ENCODE data around the gene DCDC2C. TPM values are rescaled to one million over a fixed set of nuclear protein-coding genes. Genes with fewer than 3 reads are reported as not detected.

Gene DCDC2C
- total RNA-seq, 1 donor from 2014 or later: not detected

DNA sequence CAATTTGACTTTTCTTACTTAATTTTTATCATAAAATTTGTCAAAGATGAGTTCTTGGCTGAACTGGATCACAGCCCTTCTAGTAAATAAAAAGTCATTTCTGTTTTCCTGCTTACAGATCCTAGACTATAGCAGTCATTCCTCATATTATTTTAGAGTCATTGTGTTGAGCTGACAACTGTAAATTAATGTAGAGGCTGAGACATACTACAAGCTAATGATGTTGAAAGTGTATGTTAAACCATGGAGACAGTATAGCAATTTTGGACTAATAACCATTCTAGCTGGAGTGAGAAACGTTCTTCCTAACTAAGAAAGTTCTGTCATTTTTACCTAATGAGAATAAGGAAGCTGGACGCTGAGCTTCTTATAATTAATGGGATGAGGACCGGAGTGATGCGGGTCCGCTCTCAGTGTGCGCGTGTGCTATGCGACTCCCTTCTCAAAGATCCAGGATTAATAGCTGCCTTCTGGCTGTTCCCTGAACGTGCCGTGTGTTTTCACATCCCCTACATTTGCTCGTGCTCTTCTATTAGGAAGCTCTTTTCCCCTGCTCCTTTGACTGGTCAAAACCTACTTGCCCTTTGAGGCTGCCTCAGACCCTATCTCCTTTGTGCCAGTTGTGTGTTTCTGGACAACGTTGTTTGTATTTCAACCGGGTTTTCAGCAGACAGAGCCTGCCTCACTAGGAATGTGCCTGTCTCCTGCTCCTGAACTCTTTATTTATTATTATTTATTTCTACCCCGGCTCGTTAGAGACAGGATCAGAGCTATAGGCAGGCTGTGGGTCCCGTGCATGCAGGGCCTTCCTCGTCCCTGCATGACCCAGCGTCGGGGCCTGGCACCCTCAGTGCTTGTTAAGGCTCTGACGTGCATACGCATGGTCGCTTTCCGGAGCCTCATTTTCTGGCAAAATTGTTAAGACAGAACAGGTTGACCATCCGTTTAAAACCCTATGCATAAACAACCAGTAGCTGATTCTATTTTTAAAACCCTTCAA is 182.6 kb downstream of the DCDC2C start:
- H3K4me3 Mint-ChIP-seq: no peak overlapping the region
- no peak overlapping the region for H3K27ac Mint-ChIP-seq

DNA sequence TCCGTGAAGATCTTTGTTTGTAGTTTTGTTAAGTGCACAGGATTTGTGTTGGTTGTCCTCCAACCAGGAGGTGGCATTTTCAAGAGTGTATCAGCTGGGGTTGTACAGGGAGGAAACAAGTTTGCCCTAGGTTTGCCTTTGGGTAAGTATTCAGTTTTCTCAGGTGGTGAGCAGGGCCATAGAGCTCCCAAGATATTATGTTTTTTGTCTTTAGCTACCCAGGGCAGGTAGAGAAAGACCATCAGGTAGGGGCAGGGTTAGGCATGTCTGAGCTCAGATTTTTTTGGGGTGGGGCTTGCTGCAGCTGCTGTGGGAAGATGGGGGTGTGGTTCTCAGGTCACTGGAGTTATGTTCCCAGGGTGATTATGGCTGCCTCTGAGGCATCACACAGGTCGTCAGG is 191.6 kb downstream of the DCDC2C start:
- Mint-ChIP-seq H3K9me3 (peaks cover 74% of the 10 kb centered on the region), H3K36me3 (no peaks in the 10 kb centered on the region), H3K27me3 (ENCODE audit: low read depth) (no peaks in the 10 kb centered on the region), H3K4me1 (no peaks in the 10 kb centered on the region), H3K4me3 (no peak overlapping the region), H3K27ac (no peak overlapping the region)
- no peak for DNase-seq (ENCODE audit: low spot score in 2 of 2, unreplicated experiment in 2 of 2)
- TF ChIP-seq, protein P1, sequence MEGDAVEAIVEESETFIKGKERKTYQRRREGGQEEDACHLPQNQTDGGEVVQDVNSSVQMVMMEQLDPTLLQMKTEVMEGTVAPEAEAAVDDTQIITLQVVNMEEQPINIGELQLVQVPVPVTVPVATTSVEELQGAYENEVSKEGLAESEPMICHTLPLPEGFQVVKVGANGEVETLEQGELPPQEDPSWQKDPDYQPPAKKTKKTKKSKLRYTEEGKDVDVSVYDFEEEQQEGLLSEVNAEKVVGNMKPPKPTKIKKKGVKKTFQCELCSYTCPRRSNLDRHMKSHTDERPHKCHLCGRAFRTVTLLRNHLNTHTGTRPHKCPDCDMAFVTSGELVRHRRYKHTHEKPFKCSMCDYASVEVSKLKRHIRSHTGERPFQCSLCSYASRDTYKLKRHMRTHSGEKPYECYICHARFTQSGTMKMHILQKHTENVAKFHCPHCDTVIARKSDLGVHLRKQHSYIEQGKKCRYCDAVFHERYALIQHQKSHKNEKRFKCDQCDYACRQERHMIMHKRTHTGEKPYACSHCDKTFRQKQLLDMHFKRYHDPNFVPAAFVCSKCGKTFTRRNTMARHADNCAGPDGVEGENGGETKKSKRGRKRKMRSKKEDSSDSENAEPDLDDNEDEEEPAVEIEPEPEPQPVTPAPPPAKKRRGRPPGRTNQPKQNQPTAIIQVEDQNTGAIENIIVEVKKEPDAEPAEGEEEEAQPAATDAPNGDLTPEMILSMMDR (IDR thresholded peaks at IDR 0.05; ENCODE audit: unreplicated experiment): no peak

More for the DNA sequence above, 182.6 kb downstream of the DCDC2C start:
- peaks cover 2% of the 10 kb centered on the region for H3K27me3 Mint-ChIP-seq (ENCODE audit: low read depth)
- peaks cover 48% of the 10 kb centered on the region for H3K9me3 Mint-ChIP-seq
- DNase-seq (ENCODE audit: low spot score in 2 of 2, unreplicated experiment in 2 of 2): no peak
- H3K36me3 Mint-ChIP-seq: no peaks in the 10 kb centered on the region
- no peaks in the 10 kb centered on the region for H3K4me1 Mint-ChIP-seq
- TF ChIP-seq, protein P1 (IDR thresholded peaks at IDR 0.05; ENCODE audit: unreplicated experiment): no peak

Other genes with a start within 250 kb of the DCDC2C start
- gene ADI1, start 184.0 kb upstream of the DCDC2C start, total RNA-seq: 16.6 to 18.7 TPM (median 17.6 TPM) in 3 replicates
- 21.1 to 24.3 TPM (median 22.5 TPM) in 3 replicates for gene RNASEH1, start 145.2 kb upstream of the DCDC2C start, total RNA-seq
- 1,528 to 1,604 TPM (median 1,590 TPM) in 3 replicates for gene RPS7, start 128.3 kb upstream of the DCDC2C start, total RNA-seq
- 9.8 to 10.8 TPM (median 10.1 TPM) in 3 replicates for gene COLEC11, start 108.5 kb upstream of the DCDC2C start, total RNA-seq
- not detected in 3 replicates for gene ALLC, start 45.4 kb upstream of the DCDC2C start, total RNA-seq

All from mesothelial cell of epicardium (in vitro differentiated cells).